HG03159 (cell line): ENCODE data around the gene RNF26.

ENCODE experiments used
- ATAC-seq: cut with Tn5 transposase; IDR thresholded peaks from one replicate; pipeline ENCODE4 v1.9.1; 2021; ENCODE audit warnings: mild to moderate bottlenecking, moderate library complexity; ENCODE audit not compliant: unreplicated experiment

Gene RNF26

DNA sequence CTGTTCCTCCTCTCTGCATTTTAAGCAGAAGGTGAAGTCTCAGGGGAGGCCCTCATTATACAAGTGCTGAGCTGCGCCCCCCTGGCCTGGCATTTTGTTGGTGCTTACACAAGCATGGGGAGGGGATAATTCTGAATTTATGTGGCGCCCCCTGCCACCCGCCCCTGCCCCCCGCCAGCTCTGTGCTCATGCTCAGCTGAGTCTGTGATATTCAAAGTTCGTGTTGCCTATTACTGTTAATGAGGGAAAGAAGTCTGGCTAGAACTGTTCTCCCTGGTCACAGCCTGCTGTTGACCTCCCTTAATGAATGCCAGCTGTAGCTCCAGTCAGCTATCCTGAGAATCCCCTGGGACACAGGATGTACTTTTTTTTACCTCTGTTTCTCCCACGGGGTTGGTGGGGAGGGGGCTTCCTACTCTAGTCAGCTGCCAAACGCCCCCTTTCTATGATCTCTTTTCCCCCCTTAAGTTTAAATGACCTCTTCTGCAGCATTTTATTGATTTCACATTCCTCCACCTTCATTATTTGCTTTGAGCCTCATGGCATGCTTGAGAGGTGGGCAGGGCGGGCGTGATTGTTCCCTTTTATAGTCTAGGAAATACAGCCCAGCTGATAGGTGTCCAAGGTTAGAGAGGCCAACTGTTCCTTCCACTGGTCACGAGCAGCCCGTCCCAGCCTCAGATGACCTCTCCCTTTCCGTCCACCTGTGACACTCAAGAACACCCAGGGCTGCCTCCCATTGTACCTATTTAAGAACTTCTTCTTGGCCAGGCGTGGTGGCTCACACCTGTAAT lies 35.0 kb downstream of the RNF26 start:
- no peak for ATAC-seq

DNA sequence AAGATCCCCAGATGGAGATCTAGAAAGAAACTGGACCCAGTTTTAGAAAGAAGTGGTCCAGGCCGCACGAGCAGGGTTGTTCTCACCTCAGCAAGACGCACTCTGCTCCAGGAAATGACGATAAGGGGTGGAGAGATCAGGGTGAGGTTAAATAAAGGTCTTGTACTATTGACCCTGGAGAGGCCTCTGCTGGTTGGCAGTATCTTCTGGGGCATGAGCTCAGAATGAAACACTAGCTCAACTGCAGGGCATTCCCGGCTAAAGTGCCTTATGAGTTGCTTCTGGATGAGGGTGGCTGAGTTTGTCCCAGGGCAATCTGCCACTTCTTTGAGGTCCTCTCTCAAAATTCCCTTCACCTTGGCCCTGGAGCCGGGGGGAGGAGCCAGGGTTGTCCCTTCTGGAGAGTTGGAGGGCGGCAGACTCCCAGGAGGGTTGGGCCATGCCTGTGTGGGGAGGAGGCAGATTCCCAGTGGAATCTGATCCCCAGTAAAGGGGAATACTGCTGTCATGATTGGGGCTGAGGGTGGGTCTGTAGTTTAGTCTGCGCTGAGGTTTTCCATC lies 36.2 kb downstream of the RNF26 start:
- ATAC-seq, result no peak

DNA sequence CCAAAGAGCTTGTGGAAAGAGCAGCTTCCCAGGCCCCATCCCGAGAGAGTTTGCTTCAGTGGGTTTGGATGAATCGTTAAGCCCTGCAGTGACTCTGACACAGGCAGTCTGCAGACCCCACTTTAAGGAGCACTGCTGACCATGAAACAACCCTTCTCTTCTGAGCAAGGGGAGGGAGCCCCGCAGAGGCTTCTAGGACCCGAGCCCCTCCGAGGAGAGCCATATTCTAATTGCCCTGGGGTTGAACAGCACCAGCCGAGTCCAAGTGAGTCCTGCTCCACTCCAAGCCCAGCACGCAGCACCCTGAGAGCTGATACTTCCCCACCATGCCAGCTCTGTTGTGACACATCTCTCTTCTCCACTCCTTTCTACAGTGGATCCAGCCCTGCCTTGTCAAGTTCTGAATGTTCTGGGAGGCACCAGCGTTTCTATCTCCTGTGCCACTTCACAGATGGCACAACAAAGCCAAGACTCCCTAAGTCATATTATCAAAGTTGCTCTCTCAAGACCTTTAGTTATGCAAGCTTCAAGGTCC lies 36.8 kb downstream of the RNF26 start:
- ATAC-seq, result no peak

DNA sequence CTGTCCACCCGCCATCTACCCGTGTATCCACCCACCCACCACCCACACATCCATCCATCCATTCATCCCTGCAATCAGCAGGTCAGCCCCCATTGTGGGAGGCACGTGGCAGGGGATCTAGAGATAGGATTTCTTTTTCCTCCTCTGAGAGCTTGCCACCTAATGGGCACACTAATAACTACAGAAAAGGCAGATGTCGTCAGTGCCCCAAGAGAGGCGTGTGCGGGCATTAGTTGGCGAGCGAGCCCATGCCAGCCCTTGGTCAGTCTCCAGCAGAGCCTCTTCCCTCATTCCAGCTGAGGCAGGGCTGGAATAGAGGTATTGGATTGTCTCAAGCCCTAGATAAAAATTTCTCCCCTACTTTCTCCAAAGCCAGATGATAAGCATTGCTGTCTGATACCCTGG lies 37.5 kb downstream of the RNF26 start:
- no peak for ATAC-seq

DNA sequence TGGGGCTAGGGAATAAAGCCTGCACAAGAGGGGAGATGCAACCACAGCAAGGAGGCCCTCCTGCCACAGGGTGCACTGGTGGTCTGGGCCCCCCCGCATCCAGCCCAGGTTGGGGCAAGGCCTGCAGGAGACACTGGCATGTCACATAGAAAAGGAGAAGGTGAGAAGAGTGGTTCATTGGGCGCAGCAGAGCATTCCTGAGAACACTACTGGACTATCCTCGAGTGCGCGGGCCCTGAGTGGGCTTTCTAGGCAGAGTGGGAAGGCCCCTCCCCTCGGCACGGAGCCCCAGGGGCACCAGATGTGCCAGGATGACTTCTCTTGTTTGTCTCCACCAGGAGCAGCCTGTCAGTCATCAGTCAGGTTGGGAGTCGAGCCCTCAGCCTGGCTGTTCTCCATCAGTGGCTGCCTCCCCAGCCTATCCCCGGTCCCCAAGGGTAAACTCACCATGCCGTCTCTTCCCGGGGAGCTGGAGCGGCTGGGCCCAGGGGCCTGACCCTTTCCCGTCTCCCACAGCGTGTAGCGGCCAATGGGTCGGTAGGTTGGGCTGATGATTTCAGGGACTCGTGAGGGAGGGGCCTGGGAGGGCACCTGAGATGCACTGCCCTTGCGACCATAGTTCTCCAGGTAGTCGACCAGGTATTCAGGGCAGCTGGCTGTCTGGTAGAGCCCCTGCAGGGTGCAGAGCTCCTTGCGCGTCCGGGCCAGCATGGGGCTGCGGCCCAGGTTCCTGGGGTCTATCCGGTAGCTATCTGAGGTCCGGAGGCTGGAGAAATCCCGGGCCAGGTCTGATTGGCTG lies 38.1 kb downstream of the RNF26 start:
- no peak for ATAC-seq

DNA sequence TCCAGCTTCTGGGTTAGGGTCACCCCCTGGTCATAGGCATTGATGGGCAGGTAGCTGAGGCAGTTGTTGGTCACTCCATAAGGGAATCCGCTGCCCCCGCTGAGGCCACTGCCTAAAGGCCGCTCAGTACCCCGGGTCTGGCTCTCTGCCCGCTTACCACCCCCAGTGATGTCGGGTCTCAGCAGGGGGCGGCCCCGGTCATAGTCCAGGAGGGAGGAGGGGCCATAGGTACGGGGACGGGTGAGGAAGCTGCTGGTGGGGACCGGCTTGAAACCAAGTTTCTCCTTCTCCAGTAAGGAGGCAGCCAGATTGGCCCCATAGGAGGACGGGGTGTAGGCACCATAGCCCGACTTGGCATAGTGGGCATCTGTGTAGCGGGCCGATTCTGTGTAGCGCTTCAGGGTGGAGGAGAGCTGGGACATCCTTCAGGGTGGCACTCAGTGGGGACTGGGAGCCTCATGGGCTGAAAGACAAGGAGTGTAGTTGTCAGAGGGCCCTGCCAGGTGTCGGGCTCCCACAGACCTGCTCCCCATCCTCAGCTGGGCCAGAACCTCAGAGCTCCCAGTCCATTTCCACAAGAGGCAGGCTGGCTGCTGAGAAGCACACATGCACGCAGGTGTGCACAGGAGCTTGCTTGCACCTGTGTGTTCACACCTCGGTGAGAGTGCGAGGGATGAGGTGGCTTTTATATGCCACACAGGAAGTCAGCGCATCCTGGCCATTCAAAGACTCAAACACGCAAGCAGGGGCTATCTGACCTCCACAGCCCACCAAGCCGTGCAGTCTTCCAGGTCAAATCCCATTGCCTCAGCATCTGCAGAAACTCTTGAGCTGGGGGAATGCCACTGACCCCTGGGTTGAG lies 39.0 kb downstream of the RNF26 start:
- no peak for ATAC-seq

DNA sequence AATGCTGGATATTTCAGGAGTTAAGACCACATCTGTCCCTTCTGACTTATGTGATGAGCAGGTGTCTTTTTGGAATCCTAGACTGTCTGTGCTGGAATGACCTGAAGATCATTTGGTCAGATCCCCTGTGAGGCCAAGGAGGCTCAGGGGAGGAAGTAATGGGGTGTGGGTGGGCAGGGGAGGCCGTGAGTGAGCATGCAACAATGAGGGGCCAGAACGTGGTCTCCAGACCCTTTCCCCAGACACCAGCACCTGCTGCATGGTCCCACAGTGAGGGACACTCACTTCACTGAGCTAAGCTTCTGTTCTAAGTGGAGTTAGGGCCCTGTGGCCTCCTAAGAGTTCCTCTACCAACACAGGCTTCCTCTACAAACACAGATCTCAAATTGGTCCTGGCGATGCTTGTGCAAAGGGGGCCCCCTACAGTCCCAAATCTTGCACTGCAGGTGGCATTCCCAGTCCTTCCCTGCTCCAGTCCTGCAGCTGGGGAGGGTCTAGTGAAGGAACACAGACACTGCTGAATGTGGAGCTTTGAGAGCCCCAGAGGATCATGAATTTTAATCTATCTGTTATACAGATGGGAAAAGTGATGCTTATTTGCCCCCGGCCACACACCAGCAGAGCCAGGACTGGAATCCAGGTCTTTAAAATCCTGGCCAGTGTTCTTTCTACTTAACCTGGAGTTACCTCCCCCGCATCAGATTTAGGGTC lies 39.7 kb downstream of the RNF26 start:
- no peak for ATAC-seq

DNA sequence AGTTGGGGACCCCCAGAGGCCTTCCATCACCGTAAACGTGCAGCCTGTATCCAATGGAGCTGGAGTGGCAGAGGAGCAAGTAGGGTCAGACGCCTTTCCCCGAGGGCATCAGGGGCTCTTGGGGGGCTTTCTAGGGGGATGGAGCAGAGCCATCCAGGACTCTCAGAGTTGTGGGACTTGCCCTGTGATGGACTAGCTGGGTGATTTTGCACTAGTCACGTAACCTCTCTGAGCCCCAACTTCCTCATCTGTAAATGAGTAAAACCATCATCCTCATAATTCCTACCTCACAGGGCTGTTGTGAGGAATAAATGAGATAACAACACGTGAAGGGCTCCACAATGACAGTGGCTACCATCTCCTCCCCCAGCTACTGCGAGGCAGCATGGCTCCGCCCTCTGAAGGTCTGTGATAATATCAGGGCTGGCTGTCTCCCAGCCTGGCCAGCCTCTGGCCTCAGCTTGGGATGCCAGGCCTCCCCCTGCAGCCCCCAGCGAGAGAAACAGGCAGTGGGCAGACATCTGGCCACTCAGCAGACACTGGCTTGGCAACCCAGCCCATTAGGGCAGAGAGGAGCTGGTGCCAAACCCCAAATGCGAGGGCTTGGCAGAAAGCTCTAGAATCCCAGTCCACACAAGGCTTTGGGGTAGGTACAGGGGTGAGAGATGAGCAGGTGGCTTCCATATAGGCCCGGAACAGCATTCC lies 40.5 kb downstream of the RNF26 start:
- no peak for ATAC-seq

DNA sequence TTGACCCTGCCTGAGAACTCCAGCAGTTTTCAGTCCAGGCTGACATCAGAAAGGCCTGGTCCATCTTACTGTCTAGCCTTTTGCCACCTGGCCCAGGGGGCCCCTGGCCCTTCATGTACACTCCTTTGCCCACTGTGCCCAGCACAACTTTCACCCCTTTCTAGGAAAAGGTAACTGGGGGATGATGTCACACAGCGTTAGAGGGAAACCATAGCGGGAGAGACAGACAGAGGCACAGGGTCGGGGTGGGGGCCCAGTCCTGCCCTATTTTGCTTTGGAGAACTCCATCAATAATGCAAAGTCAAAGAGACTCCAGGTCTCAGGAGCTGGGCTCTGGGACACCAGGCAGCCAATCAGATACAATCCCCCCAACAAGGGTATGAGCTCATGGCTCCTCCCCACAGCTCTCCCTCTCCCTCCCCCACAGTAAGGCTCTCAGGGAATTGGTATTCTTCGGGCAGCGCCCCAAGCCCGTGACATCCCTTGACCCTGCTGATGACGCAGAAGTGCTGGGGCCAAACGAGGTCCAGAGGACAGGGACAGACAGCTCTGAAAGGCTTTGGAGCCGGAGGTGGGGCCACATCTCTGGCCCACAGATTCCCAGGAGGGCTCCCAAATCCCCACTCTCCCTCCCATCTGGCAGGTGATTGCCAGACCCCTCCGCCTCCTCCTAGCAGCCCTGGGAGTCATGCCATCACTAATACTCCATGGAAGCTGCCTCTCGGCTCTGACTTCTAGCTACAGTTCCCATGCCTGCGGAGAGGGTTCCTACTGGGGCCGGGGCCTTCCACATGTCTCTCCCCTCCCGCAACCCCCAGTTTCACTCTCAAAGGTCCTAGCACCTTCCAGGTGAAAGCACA lies 41.2 kb downstream of the RNF26 start:
- no peak for ATAC-seq

DNA sequence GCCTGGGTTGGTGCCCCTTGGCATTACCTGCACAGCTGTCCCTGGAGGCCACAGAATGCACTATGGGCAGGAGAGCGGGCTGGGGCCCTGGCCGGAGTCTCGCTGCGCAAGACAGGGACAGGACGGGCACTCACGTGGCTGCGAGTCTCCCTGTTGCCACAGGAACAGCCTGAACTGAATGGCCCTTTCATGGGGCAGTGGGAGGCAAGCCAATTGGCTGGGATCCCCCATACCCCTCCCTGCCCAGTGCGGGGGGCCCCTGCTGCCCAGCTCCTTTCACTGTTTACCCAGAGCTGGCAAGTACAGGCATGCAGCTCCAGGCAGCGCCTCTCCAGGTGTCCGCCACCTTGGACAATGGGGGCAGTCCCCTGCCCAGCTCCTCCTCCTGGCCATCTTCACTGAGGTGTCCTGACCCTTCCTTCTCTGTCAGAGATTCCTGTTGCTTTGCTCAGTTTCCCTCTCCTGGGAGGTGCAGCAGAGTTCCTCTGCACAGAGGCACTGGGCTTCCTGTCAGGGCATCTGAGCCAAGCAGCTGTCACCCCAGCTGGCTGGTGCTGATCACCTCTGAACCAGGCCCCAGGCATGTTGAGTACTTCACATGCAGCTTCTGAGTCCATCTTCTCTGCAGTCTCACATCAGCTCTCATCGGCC lies 42.0 kb downstream of the RNF26 start:
- ATAC-seq, result no peak

DNA sequence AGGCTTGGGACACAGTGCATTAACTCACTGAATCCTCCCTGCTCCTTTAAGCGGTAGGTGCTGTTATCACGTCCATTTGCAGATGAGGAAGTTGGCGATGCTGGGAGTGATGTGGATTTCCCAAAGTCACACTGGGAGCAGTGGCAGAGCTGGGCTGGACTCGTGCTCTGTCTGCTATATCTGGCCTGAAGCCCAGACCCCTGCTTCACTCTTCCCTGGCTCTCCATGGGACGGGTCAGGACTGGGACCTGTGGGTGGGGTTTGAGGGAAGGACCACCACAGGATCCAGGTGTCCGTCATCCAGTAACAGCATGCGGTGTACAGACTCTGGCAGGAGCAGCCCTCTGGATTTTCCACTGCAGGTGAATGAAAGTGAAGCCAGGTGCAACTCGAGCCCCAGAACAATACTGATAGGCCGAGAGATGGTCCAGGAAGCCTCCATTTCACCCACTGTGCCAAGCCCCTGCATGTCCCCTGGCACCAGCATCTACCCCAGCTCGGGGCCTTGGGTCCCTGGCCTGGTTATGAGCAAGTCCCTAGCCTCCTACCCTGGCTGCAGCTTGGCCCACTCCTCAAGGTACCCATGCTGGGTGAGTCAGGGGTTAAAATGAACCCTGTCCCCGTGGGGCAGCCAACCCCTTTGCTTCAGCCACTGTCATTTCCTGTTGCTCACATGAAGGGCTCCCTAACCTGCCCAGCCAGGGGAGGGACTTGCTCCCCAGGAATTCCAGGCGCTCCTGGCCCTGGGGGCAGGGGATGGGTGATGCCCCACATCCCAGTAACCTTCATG lies 43.0 kb downstream of the RNF26 start:
- ATAC-seq, result no peak

DNA sequence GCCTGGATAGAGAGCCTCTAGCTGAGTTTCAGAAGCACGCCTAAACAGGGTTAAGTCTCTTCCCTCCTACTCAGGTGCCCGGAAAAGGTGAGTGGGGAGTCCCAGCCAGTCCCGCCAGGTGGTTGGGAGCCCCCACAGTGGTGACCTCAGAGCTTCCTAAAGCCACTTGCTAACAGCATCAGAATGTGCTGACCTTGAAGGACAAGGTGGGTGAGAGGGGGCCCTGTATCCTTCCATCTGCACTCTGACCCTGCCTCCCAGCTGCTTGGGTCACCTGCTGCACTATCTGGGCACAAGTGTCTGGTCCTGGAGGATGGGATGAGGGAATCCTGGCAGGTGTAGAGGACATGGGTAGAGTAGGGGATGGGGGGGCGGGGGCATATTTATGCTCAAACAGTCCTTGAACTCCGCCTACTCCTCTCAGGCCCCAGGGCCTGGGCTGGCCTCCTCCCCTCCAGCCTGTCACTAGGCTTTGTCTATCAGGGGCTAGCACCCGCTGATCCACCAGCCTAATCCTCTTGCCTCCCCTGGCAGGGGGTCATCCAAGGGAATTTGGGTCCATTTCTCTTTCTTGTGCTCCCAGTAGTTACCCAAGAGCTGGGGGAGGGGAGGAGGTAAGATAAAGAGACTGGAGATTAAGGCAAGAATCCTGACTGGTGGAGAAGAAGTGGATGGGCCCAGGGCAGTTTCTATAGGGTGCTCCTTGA lies 43.8 kb downstream of the RNF26 start:
- ATAC-seq, result no peak

DNA sequence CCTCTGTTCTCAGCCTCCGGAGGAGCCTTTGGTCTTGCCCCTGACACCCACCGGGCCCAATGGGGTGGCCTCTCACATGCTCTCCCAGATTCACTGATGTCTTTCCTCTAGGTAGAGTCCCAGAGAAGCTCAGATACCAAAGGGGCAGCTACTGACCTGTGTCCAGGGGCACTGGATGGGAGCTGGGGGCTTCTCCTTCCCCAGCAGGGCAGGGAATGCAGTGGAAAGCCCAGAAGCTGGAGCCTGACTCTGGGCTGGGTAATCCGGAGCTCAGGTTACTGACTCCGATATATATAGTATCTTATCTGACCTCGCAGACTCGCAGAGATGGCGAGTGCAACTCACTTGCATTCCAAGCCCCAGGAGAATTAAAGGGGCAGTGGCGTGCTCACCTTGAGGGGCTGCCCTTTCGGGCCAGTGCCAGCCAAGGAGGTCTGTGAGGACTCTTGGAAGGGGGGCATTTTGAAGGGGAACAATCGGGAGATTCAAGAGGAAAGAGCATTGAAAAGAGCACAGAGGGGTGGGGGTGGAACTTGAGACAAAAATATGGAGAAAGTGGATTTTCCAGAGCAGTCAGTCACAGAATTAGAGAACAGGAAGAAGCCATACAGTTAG lies 44.6 kb downstream of the RNF26 start:
- no peak for ATAC-seq

DNA sequence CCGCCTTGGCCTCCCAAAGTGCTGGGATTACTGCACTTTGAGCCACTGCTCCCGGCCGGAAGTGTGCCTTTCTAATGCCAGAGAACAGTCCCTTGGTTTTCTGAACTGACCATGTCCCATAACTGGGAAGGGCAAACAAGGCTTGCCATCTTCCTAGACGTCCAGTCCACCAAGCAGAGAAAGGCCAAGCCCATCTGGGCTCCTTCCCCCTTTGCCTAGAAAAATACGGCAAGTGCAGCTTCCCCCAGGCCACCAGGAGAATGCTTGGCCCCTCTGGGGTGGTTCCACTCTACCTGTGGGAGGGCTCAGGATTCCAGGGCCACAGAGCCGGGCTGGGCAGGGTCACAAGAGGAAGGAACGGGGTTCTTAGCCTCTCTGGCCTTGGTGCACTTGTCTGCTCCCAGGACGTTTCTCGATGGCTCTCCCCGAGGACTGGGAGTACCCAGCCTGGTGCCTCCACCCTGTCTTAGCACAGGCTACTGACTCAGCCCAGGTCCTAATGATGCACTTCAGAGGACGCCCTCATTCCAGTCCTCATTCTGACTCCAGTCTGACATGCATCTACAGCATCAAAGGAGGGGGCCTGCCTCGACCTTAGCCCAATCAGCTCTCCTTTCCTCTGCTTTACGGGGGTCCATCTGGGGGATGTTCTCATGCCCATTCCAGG lies 46.0 kb downstream of the RNF26 start:
- no peak for ATAC-seq

DNA sequence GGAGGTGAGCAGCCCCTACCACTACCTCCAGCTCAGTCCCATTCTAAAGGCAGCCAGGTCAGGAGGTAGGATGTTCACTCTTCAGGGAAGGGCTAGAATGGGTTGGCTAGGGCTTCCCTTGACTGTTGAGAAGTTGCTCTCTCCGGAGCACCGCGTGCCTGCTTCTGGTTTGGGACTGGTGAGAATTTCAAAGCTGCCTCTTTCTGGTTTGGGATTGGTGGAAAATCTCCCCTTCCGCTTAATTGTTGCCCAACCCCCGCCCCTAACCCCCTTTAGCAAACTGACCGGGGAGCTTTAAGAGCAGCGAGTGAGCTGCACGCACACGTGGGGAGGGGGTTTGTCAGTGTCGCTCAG lies 46.5 kb downstream of the RNF26 start:
- no peak for ATAC-seq
